ENCODE results near the gene SLX4IP. TPM values are rescaled to one million over a fixed set of nuclear protein-coding genes. Genes with fewer than 3 reads are reported as not detected.
A peak's percentile ranks its signal among the peaks of the same experiment; 100 is the strongest.

The SLX4IP gene
- polyA plus RNA-seq, 2 donors, result 1.2 to 4.4 TPM

GRCh38 chr20:10647909-10648308, 212.8 kb downstream of the SLX4IP start:
- peaks cover 12 to 75% of the 10 kb centered on the region in 2 donors for H3K36me3 ChIP-seq (ENCODE audit: control insufficient read depth in 2 of 2, insufficient read depth in 2 of 2, low read length in 1 of 2)
- no peaks in the 10 kb centered on the region for H3K9me3 ChIP-seq (ENCODE audit: control insufficient read depth in 2 of 2, insufficient read depth in 1 of 2, low read depth in 1 of 2, low read length in 1 of 2)
- H3K4me1 ChIP-seq (ENCODE audit: control insufficient read depth in 2 of 2, insufficient read depth in 2 of 2, low read length in 1 of 2), result peaks cover 4 to 14% of the 10 kb centered on the region in 2 donors
- peak overlapping the region; percentile 18 to 22 for H3K27ac ChIP-seq (ENCODE audit: low read depth in 2 of 2, low read length in 1 of 2)
- no peaks in the 10 kb centered on the region for H3K27me3 ChIP-seq (ENCODE audit: control insufficient read depth in 1 of 2, insufficient read depth in 2 of 2, low read length in 2 of 2)
- 66 to 69% methylated on average over 11 of the region's 11 CpGs for WGBS, 2 donors
- no peak overlapping the region for H3K4me3 ChIP-seq (ENCODE audit: low read depth in 1 of 2, low read length in 2 of 2)

GRCh38 chr20:10648651-10649050, 213.5 kb downstream of the SLX4IP start:
- Histone ChIP-seq H3K9me3 (ENCODE audit: control insufficient read depth in 2 of 2, insufficient read depth in 1 of 2, low read depth in 1 of 2, low read length in 1 of 2) (no peaks in the 10 kb centered on the region), H3K27ac (ENCODE audit: low read depth in 2 of 2, low read length in 1 of 2) (peak overlapping the region in 1 of 2 donors; percentile 24), H3K36me3 (ENCODE audit: control insufficient read depth in 2 of 2, insufficient read depth in 2 of 2, low read length in 1 of 2) (peaks cover 12 to 71% of the 10 kb centered on the region in 2 donors), H3K4me1 (ENCODE audit: control insufficient read depth in 2 of 2, insufficient read depth in 2 of 2, low read length in 1 of 2) (peaks cover 8 to 15% of the 10 kb centered on the region in 2 donors), H3K4me3 (ENCODE audit: low read depth in 1 of 2, low read length in 2 of 2) (no peak overlapping the region), H3K27me3 (ENCODE audit: control insufficient read depth in 1 of 2, insufficient read depth in 2 of 2, low read length in 2 of 2) (no peaks in the 10 kb centered on the region)
- WGBS, 2 donors, result 79 to 82% methylated on average over 8 of the region's 8 CpGs

GRCh38 chr20:10649080-10649796, 214.1 kb downstream of the SLX4IP start:
- 75 to 77% methylated on average over 8 of the region's 8 CpGs for WGBS, 2 donors
- H3K36me3 ChIP-seq (ENCODE audit: control insufficient read depth in 2 of 2, insufficient read depth in 2 of 2, low read length in 1 of 2), result peaks cover 12 to 65% of the 10 kb centered on the region in 2 donors
- H3K27me3 ChIP-seq (ENCODE audit: control insufficient read depth in 1 of 2, insufficient read depth in 2 of 2, low read length in 2 of 2), result no peaks in the 10 kb centered on the region
- peak overlapping the region in 1 of 2 donors; percentile 17 for H3K27ac ChIP-seq (ENCODE audit: low read depth in 2 of 2, low read length in 1 of 2)
- H3K4me1 ChIP-seq (ENCODE audit: control insufficient read depth in 2 of 2, insufficient read depth in 2 of 2, low read length in 1 of 2), result peaks cover 8 to 15% of the 10 kb centered on the region in 2 donors
- no peak overlapping the region for H3K4me3 ChIP-seq (ENCODE audit: low read depth in 1 of 2, low read length in 2 of 2)
- H3K9me3 ChIP-seq (ENCODE audit: control insufficient read depth in 2 of 2, insufficient read depth in 1 of 2, low read depth in 1 of 2, low read length in 1 of 2), result no peaks in the 10 kb centered on the region

DNA sequence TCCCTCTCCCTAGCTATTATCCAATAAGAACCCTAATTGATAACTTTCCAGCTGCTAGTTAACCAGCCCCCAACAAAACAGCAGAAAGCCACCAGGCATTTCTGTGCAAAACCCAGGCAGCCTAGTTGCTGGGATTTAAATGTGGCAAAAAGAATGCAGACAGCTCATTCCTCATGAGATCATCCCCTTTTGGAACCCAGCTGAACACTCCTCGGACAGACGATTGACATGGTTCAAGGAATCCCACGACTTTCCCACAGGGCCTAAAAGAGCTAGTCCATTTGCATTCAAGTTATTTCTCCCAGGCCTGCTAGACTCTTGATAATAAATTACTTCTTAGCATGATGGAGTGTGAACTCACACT, 214.7 kb downstream of the SLX4IP start:
- Histone ChIP-seq H3K4me1 (ENCODE audit: control insufficient read depth in 2 of 2, insufficient read depth in 2 of 2, low read length in 1 of 2) (peaks cover 11 to 15% of the 10 kb centered on the region in 2 donors), H3K4me3 (ENCODE audit: low read depth in 1 of 2, low read length in 2 of 2) (no peak overlapping the region), H3K27me3 (ENCODE audit: control insufficient read depth in 1 of 2, insufficient read depth in 2 of 2, low read length in 2 of 2) (no peaks in the 10 kb centered on the region), H3K27ac (ENCODE audit: low read depth in 2 of 2, low read length in 1 of 2) (no peak overlapping the region), H3K9me3 (ENCODE audit: control insufficient read depth in 2 of 2, insufficient read depth in 1 of 2, low read depth in 1 of 2, low read length in 1 of 2) (no peaks in the 10 kb centered on the region), H3K36me3 (ENCODE audit: control insufficient read depth in 2 of 2, insufficient read depth in 2 of 2, low read length in 1 of 2) (peaks cover 11 to 59% of the 10 kb centered on the region in 2 donors)
- 43 to 59% methylated on average over 3 of the region's 3 CpGs for WGBS, 2 donors

- Histone ChIP-seq H3K4me3 (ENCODE audit: low read depth in 1 of 2, low read length in 2 of 2) (no peak overlapping the region), H3K9me3 (ENCODE audit: control insufficient read depth in 2 of 2, insufficient read depth in 1 of 2, low read depth in 1 of 2, low read length in 1 of 2) (no peaks in the 10 kb centered on the region), H3K36me3 (ENCODE audit: control insufficient read depth in 2 of 2, insufficient read depth in 2 of 2, low read length in 1 of 2) (peaks cover 6 to 48% of the 10 kb centered on the region in 2 donors), H3K27ac (ENCODE audit: low read depth in 2 of 2, low read length in 1 of 2) (peak overlapping the region; percentile 37), H3K4me1 (ENCODE audit: control insufficient read depth in 2 of 2, insufficient read depth in 2 of 2, low read length in 1 of 2) (peaks cover 12 to 17% of the 10 kb centered on the region in 2 donors), H3K27me3 (ENCODE audit: control insufficient read depth in 1 of 2, insufficient read depth in 2 of 2, low read length in 2 of 2) (no peaks in the 10 kb centered on the region)
- whole genome bisulfite sequencing, 2 donors, result 46 to 58% methylated on average over 15 of the region's 15 CpGs
These were observed 216.3 kb downstream of the SLX4IP start for GRCh38 chr20:10651227-10651990.

- WGBS, 2 donors, result 54 to 71% methylated on average over 9 of the region's 9 CpGs
- Histone ChIP-seq H3K9me3 (ENCODE audit: control insufficient read depth in 2 of 2, insufficient read depth in 1 of 2, low read depth in 1 of 2, low read length in 1 of 2) (no peaks in the 10 kb centered on the region), H3K27ac (ENCODE audit: low read depth in 2 of 2, low read length in 1 of 2) (peak overlapping the region; percentile 61 to 87), H3K27me3 (ENCODE audit: control insufficient read depth in 1 of 2, insufficient read depth in 2 of 2, low read length in 2 of 2) (no peaks in the 10 kb centered on the region), H3K4me3 (ENCODE audit: low read depth in 1 of 2, low read length in 2 of 2) (no peak overlapping the region), H3K4me1 (ENCODE audit: control insufficient read depth in 2 of 2, insufficient read depth in 2 of 2, low read length in 1 of 2) (peaks cover 12 to 13% of the 10 kb centered on the region in 2 donors), H3K36me3 (ENCODE audit: control insufficient read depth in 2 of 2, insufficient read depth in 2 of 2, low read length in 1 of 2) (peaks cover 6 to 42% of the 10 kb centered on the region in 2 donors)
These were observed 217.1 kb downstream of the SLX4IP start for GRCh38 chr20:10652185-10652584.

DNA sequence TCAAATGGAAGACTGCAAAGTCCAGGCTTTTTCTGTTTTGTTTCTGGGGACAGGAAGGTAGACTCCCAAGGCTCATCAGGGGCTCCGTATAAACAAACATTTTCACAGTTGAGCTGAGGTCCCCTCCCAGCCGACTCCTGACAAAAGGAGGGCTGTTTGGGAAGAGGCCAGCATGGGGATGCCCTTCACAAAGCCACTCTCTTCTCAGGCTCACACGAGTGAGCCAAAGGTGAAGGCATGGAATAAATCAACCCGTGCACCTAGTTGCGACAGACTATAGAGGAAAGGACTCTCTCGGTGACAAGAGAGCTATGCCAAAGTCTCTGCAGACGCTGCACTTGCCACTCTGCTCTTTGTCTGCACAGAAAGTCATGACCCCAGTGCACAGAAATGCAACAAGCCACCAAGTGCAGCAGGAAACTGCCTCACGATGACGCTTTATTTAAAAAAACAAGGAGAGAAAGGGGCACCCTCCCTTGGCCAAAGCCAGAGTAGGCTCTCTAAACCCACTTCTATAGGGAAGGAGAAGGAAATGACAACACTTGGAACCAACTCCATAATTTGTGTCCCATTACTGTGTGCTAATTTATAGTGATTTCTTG, 217.7 kb downstream of the SLX4IP start:
- H3K9me3 ChIP-seq (ENCODE audit: control insufficient read depth in 2 of 2, insufficient read depth in 1 of 2, low read depth in 1 of 2, low read length in 1 of 2), result no peaks in the 10 kb centered on the region
- H3K27ac ChIP-seq (ENCODE audit: low read depth in 2 of 2, low read length in 1 of 2), result peak overlapping the region; percentile 87 to 91
- WGBS, 2 donors, result 35 to 42% methylated on average over 9 of the region's 9 CpGs
- H3K4me3 ChIP-seq (ENCODE audit: low read depth in 1 of 2, low read length in 2 of 2), result no peak overlapping the region
- peaks cover 12 to 13% of the 10 kb centered on the region in 2 donors for H3K4me1 ChIP-seq (ENCODE audit: control insufficient read depth in 2 of 2, insufficient read depth in 2 of 2, low read length in 1 of 2)
- no peaks in the 10 kb centered on the region for H3K27me3 ChIP-seq (ENCODE audit: control insufficient read depth in 1 of 2, insufficient read depth in 2 of 2, low read length in 2 of 2)
- peaks cover 6 to 40% of the 10 kb centered on the region in 2 donors for H3K36me3 ChIP-seq (ENCODE audit: control insufficient read depth in 2 of 2, insufficient read depth in 2 of 2, low read length in 1 of 2)

DNA sequence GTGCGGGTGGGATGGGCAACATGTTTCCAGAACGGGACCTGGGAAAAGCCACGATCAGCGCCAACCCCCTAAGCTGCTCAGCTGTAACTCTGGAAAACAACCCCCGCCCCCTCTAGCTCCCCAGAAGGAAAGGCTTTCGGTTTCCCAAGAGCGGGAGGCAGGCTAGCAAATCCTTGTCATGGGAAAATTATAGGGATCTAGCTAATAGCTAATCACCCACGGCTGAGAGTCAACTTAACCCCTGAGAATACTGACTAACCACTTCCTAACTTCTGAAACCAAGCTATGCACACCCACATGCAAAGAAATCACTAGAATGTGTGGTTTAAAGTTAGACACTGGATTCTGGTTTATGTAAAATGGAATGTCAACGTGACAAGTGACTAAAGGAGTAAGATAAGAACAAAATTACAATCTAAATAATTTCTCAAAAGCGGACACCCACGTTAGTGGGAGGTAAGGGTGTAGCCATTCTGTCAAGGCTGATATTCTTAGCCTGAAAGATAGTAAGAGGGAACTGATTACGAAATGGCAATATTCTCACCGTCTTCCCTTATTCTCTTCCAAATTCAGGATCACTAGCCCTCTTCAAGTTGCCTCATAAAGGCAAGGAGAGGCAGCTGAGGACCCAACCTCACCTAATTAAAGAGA, 218.6 kb downstream of the SLX4IP start:
- Histone ChIP-seq H3K27ac (ENCODE audit: low read depth in 2 of 2, low read length in 1 of 2) (peak overlapping the region; percentile 85 to 91), H3K4me3 (ENCODE audit: low read depth in 1 of 2, low read length in 2 of 2) (peak overlapping the region in 1 of 2 donors; percentile 1), H3K4me1 (ENCODE audit: control insufficient read depth in 2 of 2, insufficient read depth in 2 of 2, low read length in 1 of 2) (peaks cover 12 to 20% of the 10 kb centered on the region in 2 donors), H3K36me3 (ENCODE audit: control insufficient read depth in 2 of 2, insufficient read depth in 2 of 2, low read length in 1 of 2) (peaks cover 6 to 38% of the 10 kb centered on the region in 2 donors), H3K9me3 (ENCODE audit: control insufficient read depth in 2 of 2, insufficient read depth in 1 of 2, low read depth in 1 of 2, low read length in 1 of 2) (no peaks in the 10 kb centered on the region), H3K27me3 (ENCODE audit: control insufficient read depth in 1 of 2, insufficient read depth in 2 of 2, low read length in 2 of 2) (no peaks in the 10 kb centered on the region)
- WGBS, 2 donors, result 23 to 33% methylated on average over 13 of the region's 13 CpGs

DNA sequence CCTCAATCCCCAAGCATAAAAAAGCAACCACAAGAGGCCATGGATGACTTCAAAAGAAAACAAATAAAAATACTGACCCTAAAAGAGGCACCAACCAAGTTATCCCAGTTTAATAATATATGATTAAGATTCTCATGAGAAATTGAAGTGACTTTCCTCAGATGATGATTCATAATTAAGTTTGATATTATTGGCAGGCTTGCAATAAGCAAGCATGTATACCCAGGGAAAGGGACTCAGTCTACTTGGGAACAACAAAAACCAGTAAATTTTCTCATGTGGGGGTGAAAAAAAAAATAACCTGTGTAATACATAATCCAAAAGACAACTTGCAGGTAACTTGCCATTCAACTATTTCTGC, 219.1 kb downstream of the SLX4IP start:
- peaks cover 1 to 36% of the 10 kb centered on the region in 2 donors for H3K36me3 ChIP-seq (ENCODE audit: control insufficient read depth in 2 of 2, insufficient read depth in 2 of 2, low read length in 1 of 2)
- H3K4me1 ChIP-seq (ENCODE audit: control insufficient read depth in 2 of 2, insufficient read depth in 2 of 2, low read length in 1 of 2), result peaks cover 12 to 20% of the 10 kb centered on the region in 2 donors
- peak overlapping the region in 1 of 2 donors; percentile 1 for H3K4me3 ChIP-seq (ENCODE audit: low read depth in 1 of 2, low read length in 2 of 2)
- peak overlapping the region; percentile 87 to 91 for H3K27ac ChIP-seq (ENCODE audit: low read depth in 2 of 2, low read length in 1 of 2)
- H3K9me3 ChIP-seq (ENCODE audit: control insufficient read depth in 2 of 2, insufficient read depth in 1 of 2, low read depth in 1 of 2, low read length in 1 of 2), result no peaks in the 10 kb centered on the region
- H3K27me3 ChIP-seq (ENCODE audit: control insufficient read depth in 1 of 2, insufficient read depth in 2 of 2, low read length in 2 of 2), result no peaks in the 10 kb centered on the region
